Activated naive CD4-positive, alpha-beta T cell treated with anti-CD3 and anti-CD28 coated beads, Interleukin-2, amount 50 U/mL, for 16 hours (primary cell): Measurements from ENCODE around the gene GALNT12.

Experiments used
- DNase-seq: peaks from one replicate; pipeline ENCODE4 v3.0.0-alpha.2; 2020

The GALNT12 gene

GRCh38 chr9:98834386-98834785 is 26.9 kb downstream of the GALNT12 start:
- DNase-seq: no peak

DNA sequence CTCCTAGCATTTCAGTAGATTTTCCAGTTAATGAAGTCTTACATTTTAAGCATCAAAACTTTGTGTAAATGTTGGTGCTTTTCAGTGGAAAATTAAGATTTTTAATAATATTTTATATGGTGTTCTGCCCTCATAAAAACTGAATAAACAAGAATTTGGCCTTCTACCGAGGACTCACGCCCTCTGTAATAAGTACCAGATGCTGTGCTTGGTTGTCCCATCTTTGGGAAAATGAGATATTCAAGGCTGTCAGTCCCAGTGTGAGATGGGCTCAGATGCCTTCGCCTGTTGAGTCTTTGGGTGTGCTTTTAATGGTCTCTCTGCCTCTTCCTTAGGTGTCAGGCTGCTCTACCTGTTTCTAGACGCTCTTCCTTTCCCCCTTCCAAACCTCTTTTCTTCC is 28.7 kb downstream of the GALNT12 start:
- DNase-seq: no peak

- DNase-seq: no peak
Observed at GRCh38 chr9:98837516-98837915, 30.0 kb downstream of the GALNT12 start.

DNA sequence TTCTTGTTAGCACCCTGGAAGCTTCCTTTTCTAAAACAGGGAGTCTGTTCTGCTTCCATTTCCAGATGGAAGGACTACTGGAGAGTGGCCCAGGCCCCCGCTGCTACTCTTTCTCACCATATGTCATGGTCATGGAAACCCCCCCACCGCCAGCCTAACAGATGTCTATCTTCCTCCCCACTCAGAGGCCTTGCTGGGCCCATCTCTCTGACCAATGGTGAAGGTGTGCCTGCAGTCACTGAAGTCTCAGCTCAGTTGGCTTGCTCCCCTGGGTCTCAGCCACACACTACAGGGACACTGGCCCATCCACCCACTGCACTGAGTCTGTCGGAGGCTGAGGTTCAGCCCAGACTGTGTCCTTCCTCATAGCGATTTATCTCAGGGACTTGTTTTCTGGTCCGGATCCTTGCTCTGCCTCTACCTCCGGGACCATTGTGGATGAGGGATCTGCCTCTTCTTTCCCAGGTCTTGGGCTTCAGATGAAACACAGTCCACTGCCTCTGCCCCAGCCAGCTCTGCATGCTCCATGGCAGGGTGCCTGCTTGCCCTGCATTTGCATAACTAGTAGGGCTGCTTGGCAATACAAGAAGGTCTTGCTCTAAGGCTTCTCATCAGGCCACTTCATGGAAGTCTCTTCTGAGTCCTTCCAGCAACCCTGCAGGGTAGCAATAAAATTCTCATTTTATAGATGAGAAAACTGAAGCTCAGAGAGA is 30.8 kb downstream of the GALNT12 start:
- DNase-seq: no peak

DNA sequence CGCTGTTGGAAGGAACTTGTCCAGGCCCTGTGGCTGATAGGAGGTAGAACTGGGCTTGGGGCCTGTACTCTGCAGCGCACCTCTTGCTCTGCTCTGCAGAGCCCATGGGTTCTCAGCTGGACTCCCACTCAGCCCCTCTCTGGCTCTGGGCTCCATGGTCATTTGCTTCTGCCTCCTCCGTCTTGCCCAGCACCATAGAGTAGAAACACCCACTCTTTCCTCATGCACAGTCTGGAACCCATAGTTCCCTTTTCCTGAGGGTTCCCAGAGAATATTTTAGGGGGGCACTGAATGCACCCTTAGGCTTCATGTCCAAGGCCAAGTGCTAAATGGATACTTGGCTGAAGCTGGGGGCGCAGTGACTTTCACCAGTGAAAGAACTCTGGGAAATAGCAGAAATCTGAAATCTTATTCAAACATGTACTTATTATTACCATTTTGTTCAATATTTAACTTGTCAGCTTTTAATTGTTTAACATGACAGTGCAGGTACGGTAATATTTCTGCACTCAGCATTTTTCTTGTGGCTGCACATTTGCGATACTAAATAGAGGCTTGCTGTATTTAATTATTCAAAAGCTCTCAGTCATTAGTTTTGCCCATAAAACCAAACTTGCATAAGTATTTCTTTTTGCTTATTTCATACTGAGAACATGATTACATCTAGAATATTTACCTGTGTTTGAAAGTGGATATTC is 31.5 kb downstream of the GALNT12 start:
- no peak for DNase-seq

GRCh38 chr9:98839724-98840123 is 32.3 kb downstream of the GALNT12 start:
- DNase-seq: no peak

GRCh38 chr9:98842510-98842909 is 35.0 kb downstream of the GALNT12 start:
- DNase-seq: no peak

DNA sequence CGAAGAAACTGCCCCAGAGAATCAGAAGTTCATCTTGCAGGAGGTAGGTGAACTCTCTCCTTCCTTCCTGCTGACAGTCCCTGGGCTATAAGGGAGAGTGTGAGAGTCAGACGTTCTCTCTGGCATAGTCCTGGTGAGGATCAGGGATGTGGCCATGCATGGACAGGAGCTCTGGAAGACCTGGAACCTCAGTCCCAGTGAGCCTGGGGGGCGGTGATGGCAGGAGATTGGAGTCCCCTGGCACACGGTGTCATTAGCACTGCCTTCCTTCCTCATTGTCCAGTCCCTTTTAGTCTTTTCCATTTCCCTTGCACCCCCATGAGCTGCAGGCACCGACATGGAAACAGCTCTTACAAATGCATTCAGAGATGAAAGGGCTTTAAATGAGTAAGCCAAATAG is 38.6 kb downstream of the GALNT12 start:
- no peak for DNase-seq

GRCh38 chr9:98846879-98847278 is 39.4 kb downstream of the GALNT12 start:
- DNase-seq: no peak

DNA sequence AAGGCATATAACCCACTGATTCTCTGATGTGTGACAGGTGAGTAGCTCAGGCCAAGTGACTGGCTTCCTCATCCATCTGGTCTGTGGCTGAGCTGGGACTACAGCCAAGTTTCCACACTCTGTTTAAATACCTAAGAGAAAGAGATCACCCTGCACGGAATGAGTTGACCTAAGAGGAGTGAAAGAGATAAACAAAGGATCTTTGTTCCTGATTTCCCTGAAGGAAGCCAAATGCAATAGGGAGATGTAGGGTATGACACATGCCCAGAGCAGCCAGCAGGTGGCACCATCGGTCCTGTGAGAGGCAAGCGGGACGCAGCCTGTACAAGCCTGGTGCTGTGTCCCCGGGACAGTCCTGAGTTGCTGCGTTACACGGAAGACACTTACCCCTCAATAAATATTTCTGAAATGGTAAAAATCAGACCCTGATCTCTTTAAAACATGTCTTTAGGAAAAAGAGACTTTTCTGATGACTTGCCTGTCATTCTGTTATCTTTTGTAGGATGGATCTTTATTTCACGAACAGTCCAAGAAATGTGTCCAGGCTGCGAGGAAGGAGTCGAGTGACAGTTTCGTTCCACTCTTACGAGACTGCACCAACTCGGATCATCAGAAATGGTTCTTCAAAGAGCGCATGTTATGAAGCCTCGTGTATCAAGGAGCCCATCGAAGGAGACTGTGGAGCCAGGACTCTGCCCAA is 41.1 kb downstream of the GALNT12 start:
- peak; percentile 80 for DNase-seq

- DNase-seq: no peak
Observed at GRCh38 chr9:98849563-98849962, 42.1 kb downstream of the GALNT12 start.

- DNase-seq: no peak
Observed at GRCh38 chr9:98850851-98851729, 43.6 kb downstream of the GALNT12 start.

DNA sequence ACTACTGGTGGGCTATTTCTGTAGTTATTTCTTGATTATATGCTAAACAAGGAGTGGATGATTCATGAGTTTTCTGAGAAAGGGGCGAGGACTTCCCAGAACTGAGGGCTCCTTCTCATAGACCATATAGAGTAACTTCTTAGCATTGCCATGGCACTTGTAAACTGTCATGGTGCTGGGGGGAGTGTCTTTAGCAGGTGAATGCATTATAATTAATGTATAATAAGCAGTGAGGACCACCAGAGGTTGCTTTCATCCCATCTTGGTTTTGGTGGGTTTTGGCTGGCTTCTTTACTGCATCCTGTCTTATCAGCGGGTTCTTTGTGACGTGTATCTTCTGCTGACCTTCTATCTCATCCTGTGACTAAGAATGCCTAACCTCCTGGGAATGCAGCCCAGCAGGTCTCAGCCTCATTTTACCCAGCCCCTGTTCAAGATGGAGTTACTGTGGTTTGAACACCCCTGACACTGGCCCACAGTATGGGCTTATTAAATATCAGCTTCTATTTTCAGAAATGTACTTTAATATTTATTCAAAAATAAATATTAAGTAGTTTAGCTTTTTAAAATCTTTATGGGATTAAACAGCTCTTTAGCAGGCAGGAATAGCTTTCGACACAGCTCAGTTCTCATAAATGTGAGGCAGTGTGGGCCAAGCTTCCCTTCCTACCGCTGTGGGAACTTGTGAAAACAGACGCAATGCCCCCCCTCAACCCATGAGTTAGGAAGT is 44.4 kb downstream of the GALNT12 start:
- peak; percentile 15 for DNase-seq

DNA sequence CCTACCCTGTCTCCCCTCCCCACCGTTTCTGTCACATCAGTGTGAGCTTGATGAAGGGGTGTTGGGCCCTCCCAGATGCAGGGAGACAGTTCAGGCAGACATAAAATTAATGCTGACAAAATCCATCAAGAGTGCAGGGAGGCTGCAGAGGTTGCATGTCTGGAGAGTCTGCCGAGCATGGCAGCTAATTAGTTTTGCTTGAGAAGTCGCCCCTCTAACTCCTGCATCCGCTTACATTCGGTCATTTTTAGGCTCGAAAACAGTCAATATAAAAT is 44.9 kb downstream of the GALNT12 start:
- no peak for DNase-seq

DNA sequence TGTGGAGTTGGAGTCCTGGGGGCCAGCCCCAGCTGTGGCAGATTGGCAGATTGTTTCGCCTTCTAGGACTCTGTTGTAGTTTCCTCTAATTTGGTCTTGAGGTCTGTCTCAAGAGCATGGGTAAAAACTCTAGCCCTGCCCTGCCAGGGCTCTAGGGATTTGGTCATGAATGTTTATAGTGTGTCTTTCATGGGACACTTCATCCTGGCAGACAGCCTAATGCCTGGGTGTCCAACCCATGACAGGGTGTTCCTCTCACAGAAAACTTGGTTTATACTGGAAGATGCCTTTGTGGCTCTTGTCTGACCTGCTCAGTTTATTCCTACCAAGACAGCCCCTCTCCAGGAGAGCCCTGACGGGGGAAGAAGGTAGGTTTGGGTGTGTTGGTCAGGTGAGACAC is 45.5 kb downstream of the GALNT12 start:
- no peak for DNase-seq

- DNase-seq: no peak
Observed at GRCh38 chr9:98854266-98854665, 46.8 kb downstream of the GALNT12 start.

- no peak for DNase-seq
Observed at GRCh38 chr9:98855592-98855991, 48.1 kb downstream of the GALNT12 start.

DNA sequence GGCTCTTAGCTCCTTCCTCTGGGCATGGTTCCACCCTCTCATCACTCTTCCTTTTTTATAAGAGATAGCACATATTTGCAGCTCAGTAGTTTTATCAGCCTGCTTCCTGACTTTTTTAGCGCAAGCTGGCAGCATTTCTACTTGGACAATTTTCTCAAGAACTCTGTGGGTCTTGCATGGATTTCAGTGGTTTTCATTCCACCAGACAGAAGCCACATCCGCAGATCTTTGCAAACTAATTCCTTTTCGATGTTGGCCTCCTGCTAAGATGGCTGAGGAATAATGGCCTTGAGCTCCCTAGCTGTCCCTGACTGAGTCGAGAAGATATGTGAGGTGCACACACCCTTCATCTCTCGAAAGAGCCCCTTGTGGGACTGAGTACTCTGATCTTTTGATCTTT is 49.5 kb downstream of the GALNT12 start:
- no peak for DNase-seq

DNA sequence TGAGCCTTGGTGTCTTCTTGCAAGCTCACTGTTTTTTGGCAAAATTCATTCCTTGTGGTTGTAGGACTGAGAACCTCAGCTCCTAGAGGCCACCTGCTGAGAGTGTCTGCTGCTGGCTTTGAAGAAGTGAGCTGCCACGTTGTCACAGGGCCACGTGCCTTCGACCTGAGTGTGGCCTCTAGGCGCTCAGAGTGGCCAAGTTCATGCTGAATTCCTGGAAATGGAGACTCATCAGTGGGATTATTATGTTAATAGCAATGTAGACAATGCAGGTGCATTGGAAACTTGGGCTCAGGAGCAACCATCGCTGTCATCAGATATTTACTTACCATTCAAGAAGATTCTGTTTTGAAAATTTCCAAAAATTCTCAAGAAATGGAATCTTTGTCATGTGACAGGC is 52.5 kb downstream of the GALNT12 start:
- DNase-seq: no peak

DNA sequence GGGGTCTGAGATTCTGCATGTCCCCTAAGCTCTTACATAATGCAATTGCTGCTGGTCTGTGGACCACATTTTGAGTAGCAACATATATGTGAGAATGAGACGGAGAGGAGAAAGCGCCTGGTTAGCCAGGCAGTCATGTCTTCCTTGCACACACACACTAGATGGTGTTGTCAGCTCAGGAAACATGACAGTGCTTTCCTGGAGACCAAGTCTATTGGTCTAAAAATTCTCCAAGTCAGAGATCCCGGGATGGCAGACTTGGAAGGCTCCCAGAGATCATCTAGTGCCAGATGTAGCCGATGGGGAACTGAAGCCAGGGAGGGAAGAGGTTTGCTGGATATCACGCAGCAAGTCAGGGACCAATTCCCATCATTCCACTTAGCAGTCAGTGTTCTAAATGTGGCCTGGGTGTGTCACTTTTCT is 53.4 kb downstream of the GALNT12 start:
- DNase-seq: no peak

GRCh38 chr9:98861781-98862504 is 54.5 kb downstream of the GALNT12 start:
- DNase-seq: no peak

GRCh38 chr9:98862936-98863335 is 55.5 kb downstream of the GALNT12 start:
- DNase-seq: no peak
